GM18507 (cell line): Measurements from ENCODE around the gene TMEM237.

Experiments used
- DNase-seq: peaks from one replicate; pipeline ENCODE4 v3.0.0; 2011; ENCODE audit warnings: low read depth; ENCODE audit not compliant: insufficient read length; ENCODE audit errors: extremely low spot score
- FAIRE-seq: peaks from 2 replicates; lab custom pipeline; 2011; peaks lifted over from hg19 to GRCh38; lab: Jason Lieb, UNC

Gene TMEM237

GRCh38 chr2:201574766-201575165 lies 68.5 kb downstream of the TMEM237 start:
- DNase-seq (no peak), FAIRE-seq (no peak)

- FAIRE-seq (peak; percentile 59), DNase-seq (no peak)
These were observed 70.3 kb downstream of the TMEM237 start for GRCh38 chr2:201572846-201573508.
